ENCODE measurements around the gene G3BP2. TPM values are rescaled to one million over a fixed set of nuclear protein-coding genes. Genes with fewer than 3 reads are reported as not detected.

G3BP2 gene
- total RNA-seq, 4 donors from 2014 or later: 50.5 to 67.9 (median 57.2) TPM

DNA sequence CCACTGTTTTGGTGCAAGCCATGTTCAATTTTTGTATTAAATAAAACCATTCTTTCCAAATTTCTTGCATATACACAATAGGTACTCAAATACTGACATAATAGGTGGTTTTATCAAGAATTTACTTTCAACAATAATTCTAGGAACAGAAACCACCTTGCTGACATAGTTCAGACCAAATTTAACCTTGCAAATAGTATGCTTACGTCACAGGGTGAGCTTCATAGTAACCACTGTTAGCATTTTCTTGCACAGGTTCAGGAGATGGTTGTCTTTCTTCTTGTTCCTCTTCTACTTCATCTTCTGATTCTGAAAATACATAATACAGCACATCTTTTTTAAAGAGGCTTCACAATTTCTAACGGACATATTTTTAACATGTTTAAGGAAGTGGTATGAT, 17.6 kb downstream of the G3BP2 start:
- intact Hi-C loops (cut with DNase I; ENCODE audit: low total_unique reads): no loop called here
- WGBS, 2 donors: 76 to 92% methylated on average over 2 of the region's 2 CpGs
- DNase-seq (ENCODE audit: low spot score in 2 of 2): no peak

DNA sequence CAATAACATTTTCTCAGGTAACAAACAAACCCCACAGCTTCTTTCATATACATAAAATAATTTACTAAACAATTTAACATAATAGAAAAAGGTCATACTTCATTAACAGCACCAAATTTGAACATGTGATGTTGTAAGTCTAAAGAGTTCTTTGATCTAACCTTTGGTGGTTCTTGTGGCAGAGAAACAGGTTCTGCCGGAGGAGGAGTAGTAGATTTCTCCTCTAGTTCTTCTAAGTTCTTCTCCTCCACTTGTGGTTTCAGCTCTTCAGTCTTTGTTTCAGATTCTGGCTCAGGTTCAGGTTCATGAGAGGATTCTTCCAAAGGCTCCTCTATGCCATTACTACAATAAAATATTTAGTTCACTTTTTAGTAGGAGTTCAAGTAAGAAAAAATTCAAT, 18.3 kb downstream of the G3BP2 start:
- intact Hi-C loops (cut with DNase I; ENCODE audit: low total_unique reads): no loop called here
- TF ChIP-seq, protein P1, sequence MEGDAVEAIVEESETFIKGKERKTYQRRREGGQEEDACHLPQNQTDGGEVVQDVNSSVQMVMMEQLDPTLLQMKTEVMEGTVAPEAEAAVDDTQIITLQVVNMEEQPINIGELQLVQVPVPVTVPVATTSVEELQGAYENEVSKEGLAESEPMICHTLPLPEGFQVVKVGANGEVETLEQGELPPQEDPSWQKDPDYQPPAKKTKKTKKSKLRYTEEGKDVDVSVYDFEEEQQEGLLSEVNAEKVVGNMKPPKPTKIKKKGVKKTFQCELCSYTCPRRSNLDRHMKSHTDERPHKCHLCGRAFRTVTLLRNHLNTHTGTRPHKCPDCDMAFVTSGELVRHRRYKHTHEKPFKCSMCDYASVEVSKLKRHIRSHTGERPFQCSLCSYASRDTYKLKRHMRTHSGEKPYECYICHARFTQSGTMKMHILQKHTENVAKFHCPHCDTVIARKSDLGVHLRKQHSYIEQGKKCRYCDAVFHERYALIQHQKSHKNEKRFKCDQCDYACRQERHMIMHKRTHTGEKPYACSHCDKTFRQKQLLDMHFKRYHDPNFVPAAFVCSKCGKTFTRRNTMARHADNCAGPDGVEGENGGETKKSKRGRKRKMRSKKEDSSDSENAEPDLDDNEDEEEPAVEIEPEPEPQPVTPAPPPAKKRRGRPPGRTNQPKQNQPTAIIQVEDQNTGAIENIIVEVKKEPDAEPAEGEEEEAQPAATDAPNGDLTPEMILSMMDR (IDR thresholded peaks at IDR 0.05): no peak
- TF ChIP-seq POLR2A (IDR thresholded peaks at IDR 0.05): no peak
- WGBS, 2 donors: 67 to 71% methylated on average over 1 of the region's 1 CpG

More for the DNA sequence above, 17.6 kb downstream of the G3BP2 start:
- TF ChIP-seq, protein P1 (IDR thresholded peaks at IDR 0.05): no peak
- TF ChIP-seq POLR2A (IDR thresholded peaks at IDR 0.05): no peak
- no peak overlapping the region for H3K4me3 ChIP-seq (ENCODE audit: low read depth, poor library complexity, severe bottlenecking)

DNA sequence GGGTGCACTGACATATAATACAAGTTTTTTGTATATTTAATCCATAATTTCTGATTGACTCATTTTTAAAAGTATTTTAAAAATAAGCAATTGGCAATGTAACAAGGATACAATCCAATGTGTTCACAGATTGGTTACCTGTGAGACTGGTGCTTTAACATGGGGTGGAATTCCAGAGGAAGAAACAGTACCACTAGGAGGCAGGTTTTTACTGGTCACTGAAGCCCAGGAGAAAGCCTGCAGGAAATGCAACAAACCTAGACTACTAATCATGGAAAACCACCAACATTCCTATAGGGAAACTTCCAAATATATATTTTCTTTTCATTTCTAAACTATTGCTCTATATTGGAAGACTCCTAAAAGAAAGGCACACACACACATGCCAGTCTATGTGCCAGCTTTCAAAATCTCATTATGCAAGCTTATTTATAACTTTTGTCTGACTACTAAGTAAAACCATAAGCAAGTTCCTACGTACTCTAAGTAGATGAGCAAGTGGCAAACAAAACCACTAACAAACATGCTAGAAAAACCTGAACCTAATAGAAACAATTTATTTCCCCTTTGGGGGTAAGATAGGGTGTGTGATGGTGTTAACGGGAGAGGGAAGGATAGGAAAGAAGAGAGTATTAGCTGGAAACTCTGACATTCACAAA, 19.2 kb downstream of the G3BP2 start:
- DNase-seq (ENCODE audit: low spot score in 2 of 2): no peak
- intact Hi-C loops (cut with DNase I; ENCODE audit: low total_unique reads): no loop called here
- WGBS, 2 donors: 58 to 63% methylated on average over 2 of the region's 2 CpGs
- H3K4me3 ChIP-seq (ENCODE audit: low read depth, poor library complexity, severe bottlenecking): no peak overlapping the region
- TF ChIP-seq, protein P1 (IDR thresholded peaks at IDR 0.05): no peak
- no peak for TF ChIP-seq POLR2A (IDR thresholded peaks at IDR 0.05)

More for the DNA sequence above, 18.3 kb downstream of the G3BP2 start:
- H3K4me3 ChIP-seq (ENCODE audit: low read depth, poor library complexity, severe bottlenecking): no peak overlapping the region
- DNase-seq (ENCODE audit: low spot score in 2 of 2): no peak

DNA sequence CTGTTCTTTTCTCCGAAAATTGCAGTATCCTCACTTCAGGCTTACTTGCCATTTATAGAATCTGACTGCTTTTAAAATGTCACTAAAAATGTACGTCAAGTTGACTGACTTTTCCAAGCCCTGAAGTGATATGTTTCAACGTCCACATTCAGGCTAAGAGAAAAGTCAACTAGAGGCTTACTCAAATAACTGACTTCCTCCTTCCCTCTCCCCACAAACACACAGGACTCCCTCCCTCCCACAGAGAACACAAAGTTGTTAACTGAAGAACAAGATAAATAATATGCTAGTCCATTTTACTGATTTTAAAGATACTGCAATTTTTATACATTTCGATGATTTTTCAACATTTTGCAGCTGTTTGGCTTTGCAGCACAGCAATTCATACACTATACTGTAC, 29.1 kb downstream of the G3BP2 start:
- intact Hi-C loops (cut with DNase I; ENCODE audit: low total_unique reads): no loop called here
- 72 to 73% methylated on average over 4 of the region's 4 CpGs for WGBS, 2 donors
- DNase-seq (ENCODE audit: low spot score in 2 of 2): no peak
- TF ChIP-seq POLR2A (IDR thresholded peaks at IDR 0.05): no peak
- TF ChIP-seq, protein P1 (IDR thresholded peaks at IDR 0.05): no peak
- no peak overlapping the region for H3K4me3 ChIP-seq (ENCODE audit: low read depth, poor library complexity, severe bottlenecking)

DNA sequence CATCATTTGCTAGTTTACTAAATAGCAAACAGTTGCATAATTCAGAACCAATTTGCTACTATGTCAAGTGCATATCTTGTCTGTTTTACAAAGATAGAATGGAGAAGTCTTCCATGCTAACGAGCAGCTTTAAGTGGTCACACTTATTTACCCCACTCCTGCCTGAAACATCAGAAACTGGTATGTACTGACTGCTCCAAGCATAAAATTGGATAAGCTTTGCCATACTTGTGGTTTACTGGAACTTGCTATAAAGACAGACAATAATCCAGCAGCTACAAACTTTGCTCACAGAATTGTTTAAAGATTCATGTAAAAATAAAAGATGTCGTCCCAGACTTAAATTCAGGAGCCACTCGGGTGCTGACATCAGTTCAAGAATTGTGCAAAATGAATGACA, 29.6 kb downstream of the G3BP2 start:
- intact Hi-C loops (cut with DNase I; ENCODE audit: low total_unique reads): no loop called here
- WGBS, 2 donors: 74 to 77% methylated on average over 3 of the region's 3 CpGs
- no peak for TF ChIP-seq POLR2A (IDR thresholded peaks at IDR 0.05)
- TF ChIP-seq, protein P1 (IDR thresholded peaks at IDR 0.05): no peak
- no peak for DNase-seq (ENCODE audit: low spot score in 2 of 2)
- H3K4me3 ChIP-seq (ENCODE audit: low read depth, poor library complexity, severe bottlenecking): no peak overlapping the region

Data from lower leg skin (tissue), 4 donors.